GM19397 (cell line): Measurements from ENCODE around the gene PGC.

Source experiments
- ATAC-seq: cut with Tn5 transposase; IDR thresholded peaks from one replicate; pipeline ENCODE4 v1.9.1; 2021; ENCODE audit warnings: mild to moderate bottlenecking, moderate library complexity; ENCODE audit not compliant: unreplicated experiment

The PGC gene

DNA sequence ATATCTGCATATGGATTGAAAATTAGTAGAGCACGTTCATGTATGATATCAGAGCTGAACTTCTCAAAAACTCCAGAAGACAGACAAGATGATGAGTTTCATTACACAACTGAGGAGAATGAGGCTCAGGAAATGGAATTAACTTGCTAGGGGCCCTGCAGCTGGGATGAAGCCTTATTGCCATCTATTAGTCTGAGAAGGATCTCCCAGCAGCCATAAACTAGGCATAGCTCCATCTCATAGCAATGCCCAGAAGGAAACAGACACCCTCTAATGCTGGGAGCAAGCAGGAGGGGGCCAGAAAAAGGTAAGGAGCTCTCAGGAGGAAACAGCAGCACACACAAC is 29.8 kb downstream of the PGC start:
- no peak for ATAC-seq

DNA sequence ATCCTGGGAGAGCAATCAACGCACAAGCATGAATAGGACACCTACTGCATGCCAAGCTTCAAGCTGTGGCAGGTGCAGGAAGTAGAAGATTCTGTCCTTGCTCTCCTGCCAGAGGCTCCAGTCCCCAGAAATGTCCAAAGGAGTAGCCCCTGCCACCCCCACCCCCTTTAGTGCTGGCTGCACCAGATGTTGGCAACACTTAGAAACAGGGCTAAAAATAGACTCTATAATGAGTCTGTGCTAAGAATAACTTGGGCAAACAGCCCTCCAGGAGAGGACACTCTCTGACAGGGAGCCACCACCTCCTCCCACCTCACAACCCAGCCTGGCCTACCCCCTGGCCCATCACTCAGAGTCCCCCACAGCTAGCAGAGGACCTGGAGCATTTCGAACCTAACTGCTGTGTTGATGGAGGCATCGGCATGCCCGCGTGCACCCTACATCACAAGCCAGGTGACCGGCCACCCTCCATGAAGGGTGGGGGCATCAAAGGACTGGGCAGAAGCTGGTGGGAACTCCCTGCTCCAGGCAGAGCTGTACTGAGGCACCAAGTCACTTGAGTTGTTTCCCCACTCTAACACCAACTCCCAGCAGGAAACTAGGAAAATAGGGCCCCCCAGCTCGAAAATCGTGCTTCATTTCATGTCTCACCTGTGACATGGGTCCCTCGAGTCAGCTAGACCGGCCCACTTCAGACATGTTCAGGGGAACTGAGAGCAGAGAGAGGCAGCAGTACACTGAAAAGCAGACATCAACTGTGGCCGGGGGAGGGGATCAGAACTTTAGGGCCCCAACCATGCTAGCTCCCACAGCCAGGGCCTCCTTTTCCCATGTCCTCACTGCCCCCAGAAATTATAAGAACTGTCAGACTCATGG is 30.4 kb downstream of the PGC start:
- no peak for ATAC-seq

DNA sequence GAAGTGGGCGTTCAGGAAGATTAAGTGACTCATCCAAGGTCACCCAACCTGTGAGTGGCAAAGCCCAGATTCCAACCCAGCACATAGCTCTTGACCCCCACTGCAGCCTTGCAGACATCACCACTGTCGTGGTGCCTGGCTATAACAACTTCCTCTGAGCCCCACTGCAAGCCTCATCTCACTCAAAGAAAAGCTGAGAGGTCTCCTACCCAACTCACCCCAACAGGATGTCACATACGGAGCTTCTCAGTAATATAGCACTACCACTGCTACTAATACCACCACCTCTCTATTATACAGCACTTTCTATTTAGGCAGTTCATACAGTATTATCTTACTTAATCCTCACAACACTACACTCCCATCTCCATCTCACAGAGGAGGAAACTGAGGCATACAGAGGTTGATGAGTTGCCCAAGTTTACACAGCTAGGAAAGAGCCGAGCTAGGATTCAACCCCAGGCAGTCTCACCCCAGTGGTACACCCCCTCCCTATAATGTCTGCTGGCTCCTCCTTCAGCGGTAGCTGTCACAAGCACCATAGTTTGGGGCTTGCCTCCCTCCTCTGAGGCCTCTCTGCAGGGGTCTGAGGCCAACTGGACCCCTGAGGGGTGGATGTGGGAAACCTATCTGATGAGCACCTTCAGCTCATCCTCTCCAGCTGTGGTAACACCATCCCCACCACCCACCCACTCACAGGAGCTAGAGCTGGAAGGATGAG is 31.2 kb downstream of the PGC start:
- ATAC-seq: no peak

DNA sequence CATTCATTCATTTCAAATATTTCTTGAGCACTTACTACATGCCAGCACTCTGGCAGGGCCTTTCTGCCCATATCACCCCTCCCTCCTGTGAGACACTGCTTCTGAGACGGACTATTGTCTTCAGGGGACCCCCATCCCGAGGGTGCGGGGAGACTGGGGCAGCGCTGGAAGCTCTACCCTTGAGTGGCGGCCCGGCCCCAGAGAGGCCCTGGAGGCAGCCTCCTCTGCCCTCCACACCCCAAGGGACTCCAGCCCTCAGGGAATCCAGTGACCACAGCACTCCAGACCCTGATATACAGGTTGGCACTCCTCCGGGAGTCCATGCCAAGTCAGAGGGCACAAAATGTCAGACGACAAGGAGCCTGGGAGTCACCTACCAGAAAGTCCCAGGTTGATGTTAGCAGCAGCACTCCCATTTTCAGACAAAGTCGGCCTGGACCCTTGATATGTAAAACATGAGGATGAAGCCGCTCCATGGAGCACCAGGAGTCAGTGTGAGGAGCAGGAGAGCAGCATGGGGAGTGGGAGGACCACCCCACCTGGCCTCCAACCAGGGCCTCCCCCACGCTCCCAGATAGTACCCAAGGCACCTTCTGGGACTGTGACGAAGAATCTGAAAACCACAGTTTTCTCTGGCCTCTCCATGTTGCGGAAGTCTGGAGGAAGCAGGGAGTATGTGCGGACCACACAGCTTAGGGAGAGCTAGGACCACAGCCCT is 32.5 kb downstream of the PGC start:
- ATAC-seq: no peak

DNA sequence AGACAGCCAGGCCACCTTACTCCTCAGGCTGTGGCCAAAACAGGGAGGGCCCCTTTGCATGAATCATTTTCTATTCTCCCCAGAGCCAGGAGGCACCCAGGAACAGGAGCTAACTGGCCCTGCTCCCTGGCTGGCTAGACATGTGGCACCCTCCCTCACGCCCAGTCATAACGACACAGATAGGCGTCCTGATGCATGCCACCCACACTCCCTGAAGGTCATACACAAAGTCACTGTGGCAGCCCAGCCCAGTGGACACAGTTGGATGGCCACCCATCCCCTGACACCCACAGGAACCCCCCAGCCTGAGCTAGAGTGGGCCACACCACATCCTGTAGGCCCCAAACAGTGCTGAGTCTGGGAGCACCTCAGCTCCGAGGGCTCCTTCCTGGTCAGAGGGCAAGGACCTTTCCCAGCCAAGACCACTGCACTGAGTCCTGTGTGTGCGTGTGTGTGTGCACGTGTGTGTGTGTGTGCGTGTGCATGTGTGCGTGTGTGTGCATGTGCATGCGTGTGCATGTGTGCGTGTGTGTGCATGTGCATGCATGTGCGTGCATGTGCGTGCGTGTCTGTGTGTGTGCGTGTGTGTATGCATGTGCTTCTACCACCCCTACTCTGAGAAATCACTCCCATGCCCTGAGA is 33.4 kb downstream of the PGC start:
- ATAC-seq: peak; percentile 41

DNA sequence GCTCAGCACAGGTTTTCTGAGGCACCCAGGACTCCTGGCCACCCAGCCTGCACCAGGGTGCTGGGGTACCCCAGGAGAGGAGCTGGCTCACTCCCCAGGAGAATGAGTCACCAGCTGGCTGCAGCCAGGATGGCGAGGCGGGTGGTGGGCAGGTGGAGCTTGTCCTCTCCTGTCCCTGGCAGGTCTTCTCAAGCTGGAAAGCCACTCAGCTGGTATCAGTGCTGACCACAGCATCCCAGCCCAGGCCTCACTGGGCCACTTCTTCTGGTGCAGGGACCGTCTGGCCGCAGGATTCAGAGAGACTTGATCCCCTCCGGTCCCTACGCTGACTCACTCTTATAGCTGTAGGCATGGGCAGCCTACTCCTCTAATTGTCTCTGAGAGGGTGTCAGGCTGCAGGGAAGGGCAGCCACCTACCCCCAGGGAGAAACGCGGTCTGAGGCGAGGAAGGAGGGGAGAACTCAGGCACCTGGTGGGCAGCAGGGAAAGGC is 34.0 kb downstream of the PGC start:
- peak; percentile 8 for ATAC-seq

DNA sequence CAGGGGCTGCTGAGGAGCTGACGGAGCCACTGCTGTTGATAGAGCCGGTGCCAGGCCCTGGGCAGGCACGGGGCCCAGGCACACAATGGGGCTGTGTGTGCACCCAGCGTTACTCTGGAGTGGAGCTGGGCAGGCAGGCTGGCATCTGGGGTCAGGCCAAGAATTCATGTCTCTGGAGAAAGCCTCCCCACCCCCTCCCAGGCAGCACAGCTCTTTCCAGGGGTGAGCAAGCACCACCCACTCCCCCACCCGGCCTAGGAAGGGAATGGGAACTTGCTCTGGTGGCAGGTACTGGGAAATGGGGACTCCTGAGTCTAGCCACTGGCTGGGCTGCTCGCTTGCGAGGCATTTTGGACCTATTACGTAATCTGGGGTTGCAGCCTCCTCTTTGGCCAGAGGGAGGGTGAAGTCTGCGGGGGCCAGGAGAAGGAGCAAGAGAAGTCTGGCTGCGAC is 34.5 kb downstream of the PGC start:
- ATAC-seq: no peak

DNA sequence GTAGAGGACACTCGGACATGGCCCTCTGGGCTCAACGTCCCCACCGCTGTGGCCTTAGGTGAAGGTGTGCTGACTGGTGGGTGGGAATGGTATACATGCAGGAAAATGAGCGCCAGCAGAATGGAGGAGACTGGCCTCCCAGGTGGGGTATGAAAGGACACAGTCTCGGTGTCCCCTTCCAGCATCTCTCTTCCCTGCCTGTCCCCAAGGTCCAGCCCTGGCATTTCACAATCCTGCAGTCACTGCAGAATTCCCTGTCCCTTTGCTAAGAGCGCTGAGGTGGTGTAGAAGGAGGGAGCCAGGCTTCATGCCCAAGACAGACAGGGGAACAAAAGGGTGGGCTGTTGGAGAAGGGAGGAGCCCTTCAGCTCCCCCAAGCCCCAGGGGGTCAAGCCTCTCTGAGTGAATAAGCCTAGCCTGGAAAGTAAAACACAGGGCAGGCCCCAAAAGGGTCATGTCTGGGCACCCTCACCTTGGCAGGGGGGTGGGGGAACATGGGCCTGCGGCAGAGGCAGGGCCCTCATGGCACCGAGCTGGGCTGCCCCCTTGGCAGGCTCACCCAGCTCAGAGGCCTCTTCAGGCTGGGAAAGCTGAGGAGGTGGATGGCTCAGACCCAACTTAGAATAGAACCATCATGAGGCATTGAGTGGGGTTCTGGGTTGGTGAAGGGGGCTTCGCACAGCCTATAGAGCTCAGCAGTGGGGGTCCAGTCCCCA is 35.7 kb downstream of the PGC start:
- no peak for ATAC-seq

DNA sequence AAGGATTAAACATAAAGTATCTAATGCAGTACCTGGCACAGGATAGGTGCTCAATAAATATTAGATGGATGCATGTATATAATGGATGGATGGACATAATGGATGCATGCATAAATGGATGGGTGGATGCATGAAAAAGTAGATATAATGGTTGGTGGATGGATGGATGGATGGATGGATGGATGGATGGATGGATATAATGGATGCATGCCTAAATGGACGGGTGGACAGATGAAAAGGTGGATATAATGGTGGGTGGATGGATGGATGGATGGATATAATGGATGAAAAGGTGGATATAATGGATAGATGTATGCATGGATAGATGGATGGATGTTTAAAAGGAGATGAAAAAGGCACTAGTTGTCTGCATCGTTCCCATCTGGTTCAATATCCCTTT is 37.8 kb downstream of the PGC start:
- ATAC-seq: no peak

DNA sequence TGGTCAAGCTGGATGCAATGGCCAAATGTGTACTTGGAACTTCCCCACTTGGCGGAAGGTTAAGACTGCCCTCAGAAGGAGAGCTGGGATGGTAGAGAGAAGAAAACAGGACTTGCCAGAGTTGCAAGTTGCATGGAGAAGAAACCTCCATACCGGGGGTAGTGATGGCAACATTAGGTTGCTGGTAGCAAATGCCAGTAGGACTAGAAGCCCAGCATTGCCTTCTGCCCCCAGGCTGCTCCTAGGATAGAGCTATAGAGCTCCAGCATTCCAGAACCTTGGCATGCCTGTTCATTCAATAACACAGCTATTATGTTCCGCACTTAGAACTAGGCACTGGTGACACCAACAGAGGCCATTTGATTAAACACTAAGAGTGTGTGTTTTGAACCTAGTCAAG is 38.3 kb downstream of the PGC start:
- no peak for ATAC-seq

DNA sequence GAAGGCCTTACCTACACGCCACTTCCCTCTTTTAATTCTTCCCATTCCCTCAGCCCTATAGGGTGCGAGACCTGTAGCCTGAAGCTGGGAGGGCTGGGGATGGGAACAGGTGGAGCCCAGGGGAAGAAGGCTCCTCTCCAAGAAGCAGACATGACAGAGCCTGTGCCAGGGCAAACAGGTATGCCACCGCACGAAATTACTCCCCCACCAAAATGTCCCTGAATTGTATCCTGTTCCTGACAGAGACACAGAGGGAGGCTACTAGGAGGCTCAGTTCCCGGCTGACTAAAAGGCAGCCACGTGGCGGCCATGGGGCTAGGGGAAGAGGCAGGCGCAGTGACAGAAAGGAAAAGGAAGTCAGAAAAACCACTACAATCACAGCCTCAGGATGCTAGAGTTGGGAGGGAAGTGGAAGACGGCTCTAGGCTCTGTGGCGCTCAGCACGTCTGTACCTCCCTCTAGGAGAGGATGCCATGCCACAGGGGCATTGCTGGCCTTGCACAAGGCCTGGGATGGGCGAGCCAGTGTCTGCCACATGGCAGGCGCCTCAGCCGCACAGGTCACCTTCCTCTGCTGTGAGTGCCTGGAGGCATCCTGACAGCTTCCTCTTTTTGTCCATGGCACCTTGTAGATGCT is 39.5 kb downstream of the PGC start:
- ATAC-seq: no peak

DNA sequence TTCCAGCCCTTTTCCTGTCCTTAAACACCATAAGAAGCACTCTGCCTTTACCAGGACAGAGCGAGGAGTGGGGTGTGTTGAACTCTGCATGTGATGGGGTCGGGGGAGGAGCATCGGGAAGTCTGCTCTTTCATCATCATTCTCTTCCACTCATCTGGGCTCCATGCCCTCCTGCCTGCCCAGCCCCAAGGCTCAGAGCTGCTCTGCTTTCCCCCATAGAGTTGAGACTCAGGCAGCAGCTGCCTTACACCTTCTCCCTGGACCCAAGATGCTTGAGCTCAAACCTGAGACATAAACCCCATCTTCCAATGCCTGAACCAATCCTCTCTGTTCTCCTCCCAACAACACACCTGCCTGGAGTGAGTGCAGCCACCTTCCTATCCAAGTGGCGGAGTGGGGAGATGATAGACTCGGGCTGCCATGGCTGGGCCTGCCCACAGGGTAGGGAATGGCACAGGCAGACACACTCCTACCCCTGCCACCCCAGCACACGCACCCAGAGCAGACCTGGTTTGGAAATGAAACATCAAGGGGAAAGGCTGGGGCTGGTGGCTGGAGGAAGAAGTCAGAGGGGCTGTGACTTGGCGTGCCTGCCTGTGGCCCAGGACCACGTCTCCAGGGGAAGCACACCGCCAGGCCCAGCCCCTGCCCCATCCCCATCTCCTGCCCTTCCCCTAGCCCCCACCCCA is 40.2 kb downstream of the PGC start:
- ATAC-seq: no peak

DNA sequence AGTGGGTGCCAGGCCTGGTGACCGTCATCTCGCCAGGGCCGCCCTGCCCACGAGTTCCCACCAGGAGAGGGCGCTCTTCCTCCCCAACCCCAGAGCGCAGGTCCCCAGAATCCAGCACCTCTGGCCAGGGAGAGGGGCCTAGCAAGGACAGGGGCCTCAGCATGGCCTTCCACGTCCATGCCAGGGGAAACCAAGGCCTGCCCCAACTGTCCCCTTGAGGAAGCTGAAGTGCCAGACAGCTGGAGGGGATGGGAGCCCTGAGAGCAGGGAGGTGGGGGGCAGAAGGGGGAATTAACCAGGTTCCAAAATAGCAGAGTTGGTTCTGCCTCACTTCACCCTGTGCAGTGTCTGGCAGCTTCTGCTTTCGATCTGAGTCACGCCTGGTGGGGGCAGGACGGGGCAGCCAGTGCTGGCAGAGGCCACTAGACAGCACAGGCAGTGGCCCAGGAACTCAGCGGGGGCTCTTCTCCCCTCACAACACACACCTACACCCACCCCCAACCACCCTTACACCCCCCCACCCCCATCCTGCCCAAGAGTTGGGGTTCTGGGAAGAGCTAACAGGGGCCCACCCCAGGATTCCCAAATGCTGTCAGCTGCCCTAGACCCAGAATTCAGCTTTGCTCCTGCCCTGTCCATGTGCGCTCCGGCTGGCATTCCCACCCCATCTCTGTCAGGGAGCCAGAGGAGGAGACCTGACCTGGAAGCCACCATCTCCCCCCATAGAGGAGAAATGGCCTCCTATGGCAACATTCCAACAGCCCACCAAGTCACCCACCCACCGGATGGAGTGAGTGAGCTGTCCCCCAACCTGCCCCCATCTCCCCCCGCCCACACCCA is 41.0 kb downstream of the PGC start:
- peak; percentile 63 for ATAC-seq

DNA sequence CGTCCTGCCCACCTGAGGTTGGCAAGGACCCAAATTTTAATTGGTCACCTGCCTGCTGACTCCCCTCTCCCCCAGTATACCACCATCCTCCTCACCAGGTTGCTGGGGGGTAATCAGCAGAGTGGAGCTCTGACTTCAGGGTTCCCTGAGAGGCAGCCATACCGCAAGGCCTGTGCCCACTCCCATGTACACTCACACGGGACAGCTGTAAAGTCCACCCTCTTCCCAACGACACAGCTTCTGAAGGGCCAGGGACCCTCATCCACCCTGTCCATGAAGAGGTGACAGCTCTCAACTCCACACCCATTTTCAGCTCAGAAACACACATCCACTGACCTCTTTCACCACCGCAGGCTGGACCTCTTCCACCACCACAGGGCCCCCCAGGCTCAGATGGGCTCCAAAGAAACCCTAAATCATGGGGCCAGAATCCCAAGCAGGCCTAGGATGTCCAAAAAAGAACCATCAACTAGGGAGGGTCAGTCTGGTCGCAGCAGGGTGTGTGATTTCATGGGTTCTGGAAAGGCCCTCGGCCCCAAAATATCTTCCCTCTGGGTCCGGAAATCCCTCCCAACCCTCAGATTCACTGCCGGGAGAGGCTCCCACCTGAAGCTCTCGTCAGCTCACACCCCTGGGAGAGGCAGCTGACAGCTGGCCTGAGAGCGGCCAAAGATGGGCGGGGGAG is 41.7 kb downstream of the PGC start:
- no peak for ATAC-seq

DNA sequence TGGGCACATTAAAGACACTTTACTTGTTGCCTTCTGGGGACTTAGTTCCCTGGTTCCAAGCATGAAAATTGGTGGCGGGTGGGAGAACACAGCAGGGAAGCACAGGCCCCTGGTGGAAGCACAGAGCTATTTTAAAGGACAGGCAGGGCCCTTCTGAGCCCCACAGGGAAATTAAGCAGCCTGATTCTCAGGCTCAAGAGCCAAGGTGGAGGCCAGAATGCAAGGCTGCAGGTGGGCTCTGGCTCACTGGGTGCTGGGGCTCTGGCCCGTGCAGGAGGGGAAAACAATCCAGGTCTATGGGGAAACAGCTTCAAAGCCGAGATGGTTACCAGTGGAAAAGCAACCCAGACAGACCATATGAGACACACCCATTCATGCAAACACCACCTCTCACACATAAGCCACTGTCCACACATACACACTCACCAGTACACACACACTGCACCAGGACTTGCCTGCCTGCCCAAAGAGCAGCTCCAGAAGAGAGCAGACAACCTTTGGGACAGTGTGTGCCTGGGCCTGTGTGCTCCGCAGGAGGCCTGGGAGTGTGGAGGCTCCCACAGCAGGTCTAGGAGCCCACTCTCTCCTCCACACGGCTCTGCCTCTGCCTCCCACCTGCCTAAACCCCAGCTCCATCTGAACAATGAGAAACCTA is 42.4 kb downstream of the PGC start:
- no peak for ATAC-seq

DNA sequence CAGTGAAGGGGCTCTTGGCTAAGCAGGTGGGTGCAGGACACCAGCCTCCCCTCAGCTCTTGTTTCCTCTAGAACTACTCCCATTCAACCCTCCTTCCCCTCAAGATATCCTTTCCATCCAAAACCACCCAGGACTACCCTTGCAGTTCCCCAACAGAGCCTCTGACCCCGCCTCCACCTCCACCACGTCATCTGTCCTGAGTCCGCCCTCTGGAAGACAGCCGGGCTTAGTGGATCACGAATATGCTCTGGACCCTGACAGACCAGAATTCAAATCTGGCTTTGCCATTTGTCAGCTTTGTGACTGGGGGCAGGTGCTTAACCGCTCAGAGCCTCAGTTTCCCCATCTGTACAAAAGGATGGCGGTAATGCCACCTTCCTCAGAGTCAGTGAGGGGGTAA is 43.2 kb downstream of the PGC start:
- no peak for ATAC-seq

DNA sequence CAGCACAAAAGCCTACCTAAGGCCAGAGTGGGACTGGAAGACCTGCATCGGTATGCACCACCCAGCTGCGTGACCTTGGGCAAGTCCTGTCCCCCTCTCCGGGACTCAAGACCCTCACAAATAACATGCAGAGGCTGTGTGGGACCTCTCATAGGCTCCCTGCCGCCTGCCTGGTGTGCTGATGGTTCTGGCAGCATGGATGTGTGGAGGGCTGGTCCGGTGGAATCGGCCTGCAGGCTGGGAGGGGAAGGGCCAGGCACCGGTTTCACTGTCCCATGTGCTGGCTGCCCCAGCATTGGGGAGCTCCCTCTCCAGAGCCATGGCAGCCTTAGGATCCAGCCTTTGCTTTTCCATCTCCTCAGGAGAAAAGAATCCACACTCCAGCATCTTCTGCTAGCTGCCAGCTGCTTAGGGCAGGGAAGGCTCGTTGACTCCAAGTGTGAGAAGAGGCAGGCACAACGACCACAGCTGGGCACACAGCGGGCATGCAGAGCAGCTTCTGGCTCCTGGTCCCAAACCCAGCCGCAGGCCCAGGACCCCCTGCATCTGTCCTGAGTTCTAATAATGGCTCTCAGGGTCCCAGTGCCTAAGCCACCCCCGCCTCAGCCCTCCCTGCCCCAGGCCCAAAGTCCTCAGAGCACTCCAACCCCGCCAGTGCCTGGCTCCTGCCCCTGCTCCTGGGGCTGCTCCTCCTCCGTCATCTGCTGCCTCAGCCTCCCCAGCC is 44.3 kb downstream of the PGC start:
- no peak for ATAC-seq
